HG03439 (cell line): ENCODE measurements around the gene TMEM185B.
"Not testable (repeated sequence)": the region's sequence is repeated elsewhere in the genome, so short reads cannot be mapped to it uniquely, and the experiment has no call there.

Experiments used
- ATAC-seq: cut with Tn5 transposase; IDR thresholded peaks from one replicate; pipeline ENCODE4 v1.9.1; 2021; ENCODE audit warnings: mild to moderate bottlenecking, moderate library complexity; ENCODE audit not compliant: unreplicated experiment

The TMEM185B gene

GRCh38 chr2:120209427-120210269 lies 13.6 kb downstream of the TMEM185B start:
- ATAC-seq: no peak

- ATAC-seq: no peak
Observed at GRCh38 chr2:120208381-120209353, 14.5 kb downstream of the TMEM185B start.

GRCh38 chr2:120206022-120206581 lies 17.1 kb downstream of the TMEM185B start:
- no peak for ATAC-seq

GRCh38 chr2:120204945-120205670 lies 18.1 kb downstream of the TMEM185B start:
- no peak for ATAC-seq

- ATAC-seq: no peak
Observed at GRCh38 chr2:120204417-120204816, 18.8 kb downstream of the TMEM185B start.

GRCh38 chr2:120204022-120204405 lies 19.2 kb downstream of the TMEM185B start:
- no peak for ATAC-seq

GRCh38 chr2:120203251-120204021 lies 19.8 kb downstream of the TMEM185B start:
- no peak for ATAC-seq

GRCh38 chr2:120199817-120200459 lies 23.3 kb downstream of the TMEM185B start:
- not testable (repeated sequence) for ATAC-seq

GRCh38 chr2:120195553-120195952 lies 27.6 kb downstream of the TMEM185B start:
- ATAC-seq: no peak

GRCh38 chr2:120192280-120192679 lies 30.9 kb downstream of the TMEM185B start:
- ATAC-seq: no peak

GRCh38 chr2:120189189-120189588 lies 34.0 kb downstream of the TMEM185B start:
- no peak for ATAC-seq

- ATAC-seq: no peak
Observed at GRCh38 chr2:120182019-120182560, 41.1 kb downstream of the TMEM185B start.

- no peak for ATAC-seq
Observed at GRCh38 chr2:120180066-120180465, 43.1 kb downstream of the TMEM185B start.

- ATAC-seq: no peak
Observed at GRCh38 chr2:120179396-120179795, 43.8 kb downstream of the TMEM185B start.

- no peak for ATAC-seq
Observed at GRCh38 chr2:120177973-120178372, 45.2 kb downstream of the TMEM185B start.

GRCh38 chr2:120177001-120177621 lies 46.1 kb downstream of the TMEM185B start:
- peak; percentile 97 for ATAC-seq

- ATAC-seq: no peak
Observed at GRCh38 chr2:120176526-120176925, 46.7 kb downstream of the TMEM185B start.

- no peak for ATAC-seq
Observed at GRCh38 chr2:120174963-120175581, 48.1 kb downstream of the TMEM185B start.
